ENCODE results near the gene ZNF491. TPM values are rescaled to one million over a fixed set of nuclear protein-coding genes. Genes with fewer than 3 reads are reported as not detected.

ZNF491 gene
- total and polyA plus RNA-seq, 2 of the 8 experiments (the other 6 are each of a cell fraction or from before 2014, with no cell fraction given), result 0.18 to 0.78 TPM

DNA sequence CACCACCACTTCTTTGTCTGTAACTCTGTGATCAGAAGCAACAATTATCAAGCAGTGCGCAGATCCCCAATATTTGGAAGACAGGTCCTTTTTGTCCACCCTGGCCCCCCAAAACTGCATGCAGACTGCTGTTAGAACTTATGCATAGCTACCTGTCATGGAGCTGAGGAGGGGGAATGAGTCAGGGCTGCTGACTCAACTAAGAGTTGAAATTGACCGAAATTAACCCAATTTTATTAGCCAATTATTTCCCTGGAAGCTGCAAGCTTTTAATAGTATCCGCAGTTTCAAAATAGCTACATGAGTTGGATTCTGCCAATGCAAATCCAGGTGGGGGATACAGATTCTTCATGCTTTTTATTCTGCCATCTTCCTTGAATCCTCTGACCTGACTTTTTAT lies 14.0 kb upstream of the ZNF491 start:
- CTCF ChIA-PET (ENCODE audit: partially characterized antibody), result interaction anchor here (0.6 to 2.1 kb wide), 5 partner anchors 13 to 1356 kb away, joined by 3 to 6 read pairs (median 3); partner anchors contain the start of gene ZNF823
- TF ChIP-seq, protein P1, sequence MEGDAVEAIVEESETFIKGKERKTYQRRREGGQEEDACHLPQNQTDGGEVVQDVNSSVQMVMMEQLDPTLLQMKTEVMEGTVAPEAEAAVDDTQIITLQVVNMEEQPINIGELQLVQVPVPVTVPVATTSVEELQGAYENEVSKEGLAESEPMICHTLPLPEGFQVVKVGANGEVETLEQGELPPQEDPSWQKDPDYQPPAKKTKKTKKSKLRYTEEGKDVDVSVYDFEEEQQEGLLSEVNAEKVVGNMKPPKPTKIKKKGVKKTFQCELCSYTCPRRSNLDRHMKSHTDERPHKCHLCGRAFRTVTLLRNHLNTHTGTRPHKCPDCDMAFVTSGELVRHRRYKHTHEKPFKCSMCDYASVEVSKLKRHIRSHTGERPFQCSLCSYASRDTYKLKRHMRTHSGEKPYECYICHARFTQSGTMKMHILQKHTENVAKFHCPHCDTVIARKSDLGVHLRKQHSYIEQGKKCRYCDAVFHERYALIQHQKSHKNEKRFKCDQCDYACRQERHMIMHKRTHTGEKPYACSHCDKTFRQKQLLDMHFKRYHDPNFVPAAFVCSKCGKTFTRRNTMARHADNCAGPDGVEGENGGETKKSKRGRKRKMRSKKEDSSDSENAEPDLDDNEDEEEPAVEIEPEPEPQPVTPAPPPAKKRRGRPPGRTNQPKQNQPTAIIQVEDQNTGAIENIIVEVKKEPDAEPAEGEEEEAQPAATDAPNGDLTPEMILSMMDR (IDR thresholded peaks at IDR 0.05; ENCODE audit: control extremely low read depth in 1 of 3, insufficient read depth in 1 of 3, low read depth in 1 of 3, low read length in 3 of 3), result no peak
- TF ChIP-seq POLR2AphosphoS5 (IDR thresholded peaks at IDR 0.05; ENCODE audit: low read depth, low read length) (no peak), CBX5 (IDR thresholded peaks at IDR 0.05; ENCODE audit: low read depth, low read length) (no peak), SAP30 (IDR thresholded peaks at IDR 0.05; ENCODE audit: insufficient read depth, insufficient replicate concordance, low read length) (no peak), SIRT6 (IDR thresholded peaks at IDR 0.05; ENCODE audit: low read length) (no peak), SRF (IDR thresholded peaks at IDR 0.05; ENCODE audit: low read depth, low read length) (no peak), RAD21 (IDR thresholded peaks at IDR 0.05 in 1 of 2, conservative IDR thresholded peaks at IDR 0.05 in 1 of 2; ENCODE audit: low read depth in 2 of 2, low read length in 2 of 2) (no peak), EP300 (IDR thresholded peaks at IDR 0.05; ENCODE audit: borderline replicate concordance in 1 of 2, low read depth in 2 of 2, low read length in 2 of 2) (no peak), HDAC2 (IDR thresholded peaks at IDR 0.05; ENCODE audit: borderline replicate concordance in 1 of 2, low read depth in 2 of 2, low read length in 2 of 2) (no peak)
- TF ChIP-seq, protein P2, sequence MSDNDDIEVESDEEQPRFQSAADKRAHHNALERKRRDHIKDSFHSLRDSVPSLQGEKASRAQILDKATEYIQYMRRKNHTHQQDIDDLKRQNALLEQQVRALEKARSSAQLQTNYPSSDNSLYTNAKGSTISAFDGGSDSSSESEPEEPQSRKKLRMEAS (IDR thresholded peaks at IDR 0.05), result no peak

More for the DNA sequence above, 14.0 kb upstream of the ZNF491 start:
- no peak overlapping the region for H3K27ac ChIP-seq (ENCODE audit: low read depth, low read length)
- H3K79me2 ChIP-seq (ENCODE audit: control insufficient read depth in 1 of 2, insufficient read depth in 2 of 2, low read length in 2 of 2), result no peaks in the 10 kb centered on the region
- no peak overlapping the region for H3K56ac ChIP-seq (replicated peaks; ENCODE audit: insufficient read length, low read depth, low read length)
- no peak overlapping the region for H2BK20ac ChIP-seq (ENCODE audit: low read length)
- no peak overlapping the region for H3K4me3 ChIP-seq (ENCODE audit: extremely low read depth in 1 of 4, insufficient read depth in 2 of 4, low read depth in 3 of 4, low read length in 4 of 4)
- H3K18ac ChIP-seq (ENCODE audit: extremely low read depth, low read length), result no peak overlapping the region
- no peaks in the 10 kb centered on the region for H3K27me3 ChIP-seq (replicated peaks in 1 of 4; ENCODE audit: control insufficient read depth in 3 of 4, extremely low read depth in 1 of 4, insufficient read depth in 3 of 4, low read length in 3 of 4)
- no peak overlapping the region for H4K91ac ChIP-seq (replicated peaks; ENCODE audit: insufficient read length, low read length)
- H4K8ac ChIP-seq (ENCODE audit: extremely low read depth, insufficient read depth, low read length), result no peak overlapping the region
- H2BK15ac ChIP-seq (ENCODE audit: low read length), result no peak overlapping the region
- peaks cover 31 to 52% of the 10 kb centered on the region in 2 experiments for H3K9me3 ChIP-seq (ENCODE audit: insufficient read depth in 2 of 2, low read depth in 1 of 2, low read length in 1 of 2)
- no peak overlapping the region for H3K4ac ChIP-seq (replicated peaks; ENCODE audit: insufficient read length, low read depth, low read length)
- no peak overlapping the region for H3K14ac ChIP-seq (ENCODE audit: insufficient read length)
- H3K9ac ChIP-seq (replicated peaks in 1 of 4; ENCODE audit: extremely low read depth in 1 of 4, low read depth in 3 of 4, low read length in 3 of 4), result no peak overlapping the region
- FAIRE-seq (no peak), DNase-seq (ENCODE audit: low read depth in 1 of 2, low spot score in 2 of 2) (no peak)
- H3K4me2 ChIP-seq (ENCODE audit: insufficient read depth in 1 of 2, low read depth in 2 of 2, low read length in 2 of 2), result no peak overlapping the region
- H3K36me3 ChIP-seq (ENCODE audit: control insufficient read depth in 2 of 4, insufficient read depth in 4 of 4, low read length in 3 of 4), result peaks cover 0 to 5% (median 0%) of the 10 kb centered on the region in 4 experiments; a peak in 2 of 8 replicates
- no peaks in the 10 kb centered on the region for H3K23me2 ChIP-seq (ENCODE audit: low read depth, low read length)
- POLR2A ChIA-PET (ENCODE audit: partially characterized antibody), result no interaction called here
- no peak overlapping the region for H2AFZ ChIP-seq (ENCODE audit: low read length)
- H2BK5ac ChIP-seq (ENCODE audit: low read depth, low read length), result no peak overlapping the region
- no peaks in the 10 kb centered on the region for H3K4me1 ChIP-seq (replicated peaks in 1 of 4; ENCODE audit: control insufficient read depth in 3 of 4, insufficient read depth in 4 of 4, low read length in 3 of 4)
- no peaks in the 10 kb centered on the region for H3K79me1 ChIP-seq (ENCODE audit: low read depth, low read length)
- H4K5ac ChIP-seq (ENCODE audit: insufficient read length, low read depth, low read length), result no peak overlapping the region
- no peak overlapping the region for H2BK120ac ChIP-seq (replicated peaks; ENCODE audit: low read depth, low read length)
- H3K23ac ChIP-seq (ENCODE audit: insufficient read length), result no peak overlapping the region
- WGBS, 2 experiments (ENCODE audit: extremely low coverage in 1 of 2, insufficient coverage in 1 of 2, insufficient read length in 1 of 2, insufficient replicate concordance in 2 of 2, low coverage in 1 of 2, low lambda C conversion rate in 2 of 2, missing lambda C conversion rate in 1 of 2), result 89% methylated on average over 3 of the region's 3 CpGs; no CpG with 5 or more reads in 1 of the 2 experiments
- H2BK12ac ChIP-seq (ENCODE audit: low read depth, low read length), result no peak overlapping the region
- no peaks in the 10 kb centered on the region for H4K20me1 ChIP-seq (replicated peaks in 1 of 2; ENCODE audit: control insufficient read depth in 1 of 2, insufficient read depth in 2 of 2, low read length in 2 of 2)
- H2AK5ac ChIP-seq (ENCODE audit: low read depth, low read length), result no peak overlapping the region

All from H1 (cell line).